Fibroblast of lung (primary cell): ENCODE measurements around the gene LPCAT1.

ENCODE experiments used
- CTCF ChIP-seq, 2 donors: IDR thresholded peaks in 1 of 2; conservative IDR thresholded peaks in 1 of 2; 1 replicate in 1 of 2; 2 replicates in 1 of 2; pipeline ENCODE4 v1.5.1; 2011 to 2012; ENCODE audit warnings: low read length in 2 of 2, control low read depth in 1 of 2, inconsistent platforms in 1 of 2, low read depth in 1 of 2, mild to moderate bottlenecking in 1 of 2
- EZH2 ChIP-seq: IDR thresholded peaks from 2 replicates; pipeline ENCODE4 v1.5.1; 2012; ENCODE audit warnings: low read length, control low read depth, mild to moderate bottlenecking; ENCODE audit errors: missing control alignments

GRCh38 chr5:1413211-1413610 is 110.5 kb downstream of the LPCAT1 start:
- TF ChIP-seq CTCF (conservative IDR thresholded peaks at IDR 0.05 in 1 of 2, IDR thresholded peaks at IDR 0.05 in 1 of 2; ENCODE audit: low read depth in 1 of 2, low read length in 2 of 2) (no peak), EZH2 (no peak)
